K562 (cell line): ENCODE measurements around the gene EPSTI1. TPM values are rescaled to one million over a fixed set of nuclear protein-coding genes. Genes with fewer than 3 reads are reported as not detected.

ENCODE experiments used
- ATAC-seq: fragments of 200-7000 bp; cut with Tn5 transposase; 3 replicates; pipeline ENCODE4 v1.9.1; 2020; ENCODE audit warnings: moderate library complexity
- BruUV-seq: library from RNA; stranded (reverse); fragments of 400-500 nt; replicated peaks from 2 replicates; lab custom pipeline; 2021; lab: Mats Ljungman, UMichigan
- CTCF ChIA-PET: fragments of 300-600 bp; formaldehyde crosslinking; extraction: SDS; loops from one replicate; lab custom pipeline; 2021; ENCODE audit warnings: low intra/inter-chr PET ratio; lab: Yijun Ruan, JAX
- POLR2A ChIA-PET: fragments of 300-600, 350-650 bp; sonication (Branson Sonifier 250); formaldehyde crosslinking; extraction: SDS; loops from one replicate; lab custom pipeline; 2021; ENCODE audit warnings: antibody characterized with exemption, inconsistent platforms; lab: Yijun Ruan, JAX
- DNase-seq, 4 experiments: peaks; one replicate each; pipeline versions ENCODE4 v3.0.0 to v3.0.0-alpha.2; 2011 to 2018; ENCODE audit warnings: low spot score in 3 of 4, mixed read lengths in 3 of 4; ENCODE audit errors: extremely low read depth in 1 of 4
- FAIRE-seq: peaks from 2 replicates; lab custom pipeline; 2011; peaks lifted over from hg19 to GRCh38; lab: Jason Lieb, UNC
- H2AFZ ChIP-seq: 2 replicates; pipeline ENCODE4 v1.6.0; 2011; ENCODE audit warnings: low read depth, low read length, control low read depth, inconsistent platforms
- H3K27ac ChIP-seq: fragments of 200-600 bp; 3 replicates; pipeline ENCODE4 v1.8.0; 2011; ENCODE audit warnings: low read depth, mild to moderate bottlenecking, control low read depth, inconsistent platforms, low read length, moderate library complexity, mixed read lengths; ENCODE audit errors: extremely low read depth
- H3K27me3 ChIP-seq, 2 experiments: fragments of 300-600 bp in 1 of 2; 2 replicates in 1 of 2; 3 replicates in 1 of 2; pipeline versions ENCODE4 v1.6.0 to v1.8.0; 2011; ENCODE audit warnings: inconsistent platforms in 2 of 2, low read length in 2 of 2, mild to moderate bottlenecking in 1 of 2, mixed read lengths in 1 of 2, moderate library complexity in 1 of 2; ENCODE audit not compliant: control insufficient read depth in 2 of 2, insufficient read depth in 2 of 2
- H3K36me3 ChIP-seq: fragments of 300-600 bp; 3 replicates; pipeline ENCODE4 v1.8.0; 2011; ENCODE audit warnings: mild to moderate bottlenecking, low read length, inconsistent platforms; ENCODE audit not compliant: control insufficient read depth, insufficient read depth
- H3K4me1 ChIP-seq, 2 experiments: fragments of 200-600 bp in 1 of 2; replicated peaks in 1 of 2; 2 replicates in 1 of 2; 3 replicates in 1 of 2; pipeline versions ENCODE4 v1.5.1 to v1.8.0; 2011; ENCODE audit warnings: inconsistent platforms in 2 of 2, low read length in 2 of 2, mild to moderate bottlenecking in 1 of 2, mixed read lengths in 1 of 2, moderate library complexity in 1 of 2; ENCODE audit not compliant: control insufficient read depth in 2 of 2, insufficient read depth in 2 of 2
- H3K4me2 ChIP-seq: 2 replicates; pipeline ENCODE4 v1.6.1; 2011; ENCODE audit warnings: low read length, control low read depth, inconsistent platforms, mixed read lengths; ENCODE audit not compliant: insufficient read depth
- H3K4me3 ChIP-seq: fragments of 200-600 bp; sonication (generic), shearing (Covaris generic); 2 replicates; pipeline ENCODE4 v1.5.1; 2016; ENCODE audit warnings: control low read depth, inconsistent platforms
- H3K79me2 ChIP-seq: fragments of 200-600 bp; 3 replicates; pipeline ENCODE4 v1.8.0; 2011; ENCODE audit warnings: low read length, inconsistent platforms; ENCODE audit not compliant: control insufficient read depth, insufficient read depth
- H3K9ac ChIP-seq, 2 experiments: 2 replicates each; pipeline versions ENCODE4 v1.6.0 to v1.6.1; 2011; ENCODE audit warnings: low read depth in 2 of 2, low read length in 2 of 2, control low read depth in 1 of 2, inconsistent platforms in 1 of 2, mild to moderate bottlenecking in 1 of 2, mixed read lengths in 1 of 2; ENCODE audit not compliant: insufficient read depth in 1 of 2
- H3K9me1 ChIP-seq: one replicate; pipeline ENCODE4 v1.6.0; 2011; ENCODE audit warnings: inconsistent platforms, mild to moderate bottlenecking, low read length, moderate library complexity; ENCODE audit not compliant: control insufficient read depth, insufficient read depth
- H3K9me3 ChIP-seq: replicated peaks from 2 replicates; pipeline ENCODE4 v1.5.1; 2011; ENCODE audit warnings: low read depth, low read length, inconsistent platforms; ENCODE audit not compliant: control insufficient read depth, insufficient read depth
- H4K20me1 ChIP-seq: replicated peaks from 2 replicates; pipeline ENCODE4 v1.6.1; 2011; ENCODE audit warnings: low read length, inconsistent platforms, mixed read lengths; ENCODE audit not compliant: control insufficient read depth, insufficient read depth
- HDAC2 ChIP-seq: fragments of 450-650 bp; IDR thresholded peaks from 2 replicates; pipeline ENCODE4 v1.6.1; 2016; ENCODE audit warnings: mild to moderate bottlenecking
- ZNF224 ChIP-seq: sonication (generic); formaldehyde crosslinking; IDR thresholded peaks from 2 replicates; pipeline ENCODE4 v1.8.0; 2022; ENCODE audit warnings: mild to moderate bottlenecking, missing genetic modification reagents
- WGBS: fragments of 100-300 bp; shearing (Covaris generic); methylation state at CpG from one replicate; pipeline ENCODE4 v1.1.6; 2016; ENCODE audit warnings: low coverage, mixed read lengths; ENCODE audit not compliant: insufficient coverage; ENCODE audit errors: missing lambda C conversion rate; 5-methylcytosine and 5-hydroxymethylcytosine counted together
- in situ Hi-C: fragments of 300-500 bp; cut with MboI; formaldehyde crosslinking; loops from 4 replicates; pipeline ENCODE4 v1.15.0; 2018; ENCODE audit warnings: inconsistent platforms, mixed read lengths
- intact Hi-C: fragments of 100-400 bp; cut with micrococcal nuclease; formaldehyde crosslinking; loops from 2 replicates; pipeline ENCODE4 v1.14.2; 2022
- polyA plus RNA-seq, 8 experiments: library from polyadenylated mRNA; depleted of rRNA in 4 of 8; stranded (reverse) in 5 of 8; unstranded in 3 of 8; fragments of >200 nt; fragmentation: Nextera tagmentation in 2 of 8; fragmentation: Illumina TruSeq in 1 of 8; extraction: Ambion mirVana in 2 of 8; extraction: Trizol in 1 of 8; gene quantifications; 2 replicates each; pipeline versions ENCODE4 v1.2.1 to v1.2.3, GENCODE V29; 2011 to 2014; ENCODE audit warnings: inconsistent platforms in 1 of 8, missing spikeins in 1 of 8
- total RNA-seq, 7 experiments: library from RNA; depleted of rRNA in 6 of 7; stranded (reverse); fragments of >200 nt in 6 of 7; fragmentation: Illumina TruSeq in 2 of 7; extraction: Trizol in 2 of 7; gene quantifications; 2 replicates each; pipeline versions ENCODE4 v1.2.1 to v1.2.3, GENCODE V29; 2011 to 2021; ENCODE audit warnings: low replicate concordance in 1 of 7

EPSTI1 gene
- total and polyA plus RNA-seq, 9 of the 15 experiments (the other 6 are each of a cell fraction or from before 2014, with no cell fraction given): 0.18 to 1.0 TPM; not detected in 7

DNA sequence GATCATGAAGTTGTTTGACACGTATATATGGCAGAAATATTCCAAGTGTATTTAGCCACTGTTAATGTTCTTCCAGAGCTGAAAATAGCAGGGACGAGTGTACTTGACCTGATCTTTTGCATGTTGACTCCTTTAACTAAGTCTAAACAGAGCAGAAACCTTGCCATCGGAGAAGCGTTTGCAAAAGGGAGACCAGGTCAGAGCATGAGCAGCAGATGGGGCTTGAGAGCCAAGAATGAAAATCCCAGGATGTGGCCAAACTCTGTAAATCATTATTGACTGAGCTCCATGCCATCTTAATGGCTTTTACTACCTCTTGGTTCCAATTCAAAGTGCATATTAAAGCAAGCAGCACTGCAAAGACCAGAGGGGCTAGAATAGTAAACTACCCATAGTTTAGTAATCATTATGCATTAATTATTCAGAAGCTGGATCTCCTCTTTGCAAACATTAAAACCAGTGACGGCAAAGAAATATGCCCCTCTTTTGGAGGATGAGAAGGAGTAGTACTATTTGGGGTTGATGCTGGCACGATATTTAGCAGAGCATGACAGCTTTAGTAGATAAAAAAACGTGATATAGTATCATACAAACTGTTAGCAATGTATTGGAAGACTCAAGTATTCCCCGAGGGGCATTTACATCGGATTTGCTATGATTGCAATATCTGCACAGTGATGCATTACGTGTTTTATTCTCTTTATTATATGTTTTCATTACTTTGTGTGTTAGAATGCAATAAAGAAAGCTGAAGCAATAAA is 154.9 kb downstream of the EPSTI1 start:
- in situ Hi-C loops: no loop called here
- no TSS peak for BruUV-seq
- no peak for ATAC-seq
- no peak overlapping the region for H3K4me3 ChIP-seq
- no peak for TF ChIP-seq HDAC2
- TF ChIP-seq ZNF224 (CRISPR knock-in tag): no peak
- TF ChIP-seq, all 486 proteins: peak for 0
- Histone ChIP-seq H3K27me3 (no peaks in the 10 kb centered on the region), H3K4me1 (no peaks in the 10 kb centered on the region), H3K9ac (no peak overlapping the region), H3K27ac (no peak overlapping the region), H3K36me3 (no peaks in the 10 kb centered on the region), H3K9me3 (no peaks in the 10 kb centered on the region), H4K20me1 (no peaks in the 10 kb centered on the region), H3K4me2 (no peak overlapping the region), H3K9me1 (no peaks in the 10 kb centered on the region), H2AFZ (no peak overlapping the region), H3K79me2 (no peaks in the 10 kb centered on the region)
- FAIRE-seq (no peak), DNase-seq (no peak)
- 1% methylated on average over 10 of the region's 10 CpGs for WGBS
- POLR2A ChIA-PET: no interaction called here
- CTCF ChIA-PET: no interaction called here
- intact Hi-C loops: no loop called here

Other genes with a start within 250 kb of the EPSTI1 start
- not detected in 2 replicates for gene FAM216B, start 210.7 kb downstream of the EPSTI1 start, total RNA-seq (2014; rRNA removed)
- gene FAM216B, start 210.7 kb downstream of the EPSTI1 start, total RNA-seq (2014; rRNA removed; fragmentation: Illumina TruSeq; extraction: Trizol): not detected in 2 replicates
- not detected in 2 replicates for gene FAM216B, start 210.7 kb downstream of the EPSTI1 start, total RNA-seq (2015; rRNA removed; fragmentation: Illumina TruSeq; extraction: Trizol)
- not detected in 2 replicates for gene FAM216B, start 210.7 kb downstream of the EPSTI1 start, total RNA-seq (2021)
- gene FAM216B, start 210.7 kb downstream of the EPSTI1 start, polyA plus RNA-seq (2011; rRNA removed): not detected in 2 replicates
- not detected in 2 replicates for gene FAM216B, start 210.7 kb downstream of the EPSTI1 start, polyA plus RNA-seq (2014; fragmentation: Illumina TruSeq; extraction: Trizol)
- gene FAM216B, start 210.7 kb downstream of the EPSTI1 start, polyA plus RNA-seq (2014; fragmentation: Nextera tagmentation; extraction: Ambion mirVana): not detected
- gene FAM216B, start 210.7 kb downstream of the EPSTI1 start, polyA plus RNA-seq (2014; rRNA removed): not detected in 2 replicates
- gene DNAJC15, start 31.3 kb upstream of the EPSTI1 start, total RNA-seq (2014; rRNA removed): 0.94 and 1.5 TPM in 2 replicates
- 0.47 and 0.61 TPM in 2 replicates for gene DNAJC15, start 31.3 kb upstream of the EPSTI1 start, total RNA-seq (2014; rRNA removed; fragmentation: Illumina TruSeq; extraction: Trizol)
- 0.51 and 0.68 TPM in 2 replicates for gene DNAJC15, start 31.3 kb upstream of the EPSTI1 start, total RNA-seq (2015; rRNA removed; fragmentation: Illumina TruSeq; extraction: Trizol)
- 1.0 and 1.3 TPM in 2 replicates for gene DNAJC15, start 31.3 kb upstream of the EPSTI1 start, total RNA-seq (2021)
- 0.14 and 1.9 TPM in 2 replicates for gene DNAJC15, start 31.3 kb upstream of the EPSTI1 start, polyA plus RNA-seq (2011; rRNA removed)
- gene DNAJC15, start 31.3 kb upstream of the EPSTI1 start, polyA plus RNA-seq (2014; fragmentation: Illumina TruSeq; extraction: Trizol): 0.64 and 0.78 TPM in 2 replicates
- gene DNAJC15, start 31.3 kb upstream of the EPSTI1 start, polyA plus RNA-seq (2014; fragmentation: Nextera tagmentation; extraction: Ambion mirVana): 1 to 10 TPM; 3.6 to 3.8 TPM
- 0.99 and 1.1 TPM in 2 replicates for gene DNAJC15, start 31.3 kb upstream of the EPSTI1 start, polyA plus RNA-seq (2014; rRNA removed)